T47D (cell line): ENCODE measurements around the gene SMCHD1.
"Not testable (repeated sequence)": the region's sequence is repeated elsewhere in the genome, so short reads cannot be mapped to it uniquely, and the experiment has no call there.

ENCODE experiments used
- DNase-seq, 2 experiments: peaks; one replicate each; pipeline versions ENCODE4 v3.0.0 to v3.0.0-alpha.2; 2011 to 2012; ENCODE audit warnings: low read depth in 1 of 2, low spot score in 1 of 2
- JUND ChIP-seq: IDR thresholded peaks from 2 replicates; pipeline ENCODE4 v1.6.1; 2012; ENCODE audit warnings: low read depth
- in situ Hi-C: cut with HindIII; loops from 2 replicates; pipeline ENCODE4 v1.10.0; 2016; ENCODE audit warnings: low sequenced_read_pairs, low pct_unique_long_range_greater_than_20kb

Gene SMCHD1

GRCh38 chr18:2642771-2643170 lies 12.8 kb upstream of the SMCHD1 start:
- no peak for TF ChIP-seq JUND
- in situ Hi-C loops: no loop called here
- no peak for DNase-seq

GRCh38 chr18:2644535-2644934 lies 11.0 kb upstream of the SMCHD1 start:
- in situ Hi-C loops: no loop called here
- no peak for TF ChIP-seq JUND
- no peak for DNase-seq

DNA sequence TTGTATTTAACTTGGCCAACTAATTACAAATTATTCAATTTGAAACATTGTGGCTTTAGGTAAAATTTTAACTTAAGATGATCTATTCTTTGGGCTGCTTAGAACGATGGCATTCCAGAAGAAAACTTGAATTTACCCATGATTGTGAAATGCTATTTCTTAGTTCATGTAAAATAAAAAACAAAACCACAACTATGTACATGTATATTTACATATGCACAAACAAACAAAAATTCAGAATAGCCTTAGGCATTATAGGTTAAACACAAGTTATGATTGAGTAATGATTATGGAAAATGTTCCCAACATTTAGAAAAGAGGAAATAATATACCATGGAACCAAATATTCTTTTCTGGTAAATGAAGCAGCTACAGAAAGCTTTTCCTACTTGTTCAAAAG lies 3.5 kb upstream of the SMCHD1 start:
- DNase-seq: peak in 1 of 2 experiments; percentile 53
- in situ Hi-C loops: no loop called here
- no peak for TF ChIP-seq JUND

DNA sequence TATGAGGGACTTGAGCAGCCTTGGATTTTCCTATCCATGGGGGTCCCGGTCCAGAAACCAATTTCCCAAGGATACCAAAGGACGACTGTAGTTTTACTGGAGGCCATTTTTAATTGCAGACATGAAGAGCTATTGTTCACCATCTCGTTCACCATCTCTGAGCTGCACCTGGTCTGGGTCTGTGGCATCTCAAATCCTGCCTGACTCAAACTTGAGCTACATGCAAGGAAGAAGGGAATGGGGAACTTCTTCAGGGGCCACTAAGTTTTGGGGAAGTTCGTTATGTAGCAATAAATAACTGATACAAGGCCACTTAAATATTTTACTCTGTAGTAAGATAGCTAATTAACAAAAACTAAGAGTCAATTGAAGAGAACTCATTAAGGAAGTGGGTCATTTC lies 2.1 kb upstream of the SMCHD1 start:
- DNase-seq: no peak
- in situ Hi-C loops: no loop called here
- TF ChIP-seq JUND: no peak

DNA sequence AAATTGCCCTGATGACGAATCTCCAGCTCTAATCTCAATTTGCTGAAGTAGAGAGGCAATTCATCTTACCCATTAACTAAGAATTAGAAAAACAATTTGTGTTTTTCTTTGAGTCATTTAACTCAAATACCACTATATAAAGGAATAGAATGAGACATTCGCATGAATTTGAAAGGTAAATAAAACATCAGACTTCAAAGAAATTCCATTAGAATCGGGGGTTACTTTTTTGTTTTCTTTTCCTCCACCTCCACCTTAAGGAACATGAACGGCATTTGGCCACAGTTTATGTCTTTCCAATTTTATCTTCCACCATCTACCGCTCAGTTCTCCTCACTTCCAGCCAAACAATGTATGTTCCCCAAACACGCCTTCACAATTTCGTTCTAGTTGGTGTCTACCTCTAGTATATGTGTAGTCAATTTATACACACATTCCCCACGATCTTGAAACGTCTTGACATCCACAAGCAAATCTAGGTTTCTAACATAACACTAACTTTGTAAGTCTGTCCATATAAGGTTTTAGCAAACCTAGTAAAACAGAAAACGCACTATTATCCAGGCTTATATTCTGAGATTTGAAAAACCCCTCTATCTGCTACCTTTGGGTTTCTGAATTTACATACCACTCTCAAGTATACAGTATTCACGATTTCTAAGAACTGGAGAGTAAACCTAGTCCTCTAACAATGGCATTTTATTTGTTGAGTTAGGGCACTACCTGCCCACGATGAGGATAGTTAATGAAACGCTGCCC lies 1.2 kb upstream of the SMCHD1 start:
- DNase-seq: peak in 1 of 2 experiments; percentile 20
- in situ Hi-C loops: no loop called here

DNA sequence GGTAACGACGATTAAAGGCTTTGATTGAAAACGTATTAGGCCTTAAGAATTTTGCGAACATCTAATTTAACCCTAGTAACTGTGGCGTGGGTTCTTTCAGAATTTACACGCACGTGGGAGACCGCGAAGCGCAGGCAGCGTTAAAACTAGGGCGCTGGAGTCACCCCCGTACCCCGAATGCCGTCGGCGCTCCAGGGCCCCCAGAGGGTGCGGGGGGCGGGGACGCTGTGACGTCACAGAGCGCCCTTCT lies 673 bp upstream of the SMCHD1 start:
- DNase-seq: no peak
- TF ChIP-seq JUND: no peak
- in situ Hi-C loops: no loop called here

More for the DNA sequence above, 1.2 kb upstream of the SMCHD1 start:
- no peak for TF ChIP-seq JUND

DNA sequence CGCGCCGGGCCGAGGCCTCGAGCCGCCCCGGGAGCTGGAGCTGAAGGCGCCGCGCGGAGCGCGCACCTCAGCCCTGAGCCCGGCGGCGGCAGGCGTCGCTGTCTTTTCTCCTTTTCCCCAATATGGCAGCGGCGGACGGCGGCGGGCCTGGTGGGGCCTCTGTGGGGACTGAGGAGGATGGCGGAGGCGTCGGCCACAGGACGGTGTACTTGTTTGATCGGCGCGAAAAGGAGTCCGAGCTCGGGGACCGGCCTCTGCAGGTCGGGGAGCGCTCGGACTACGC lies 369 bp downstream of the SMCHD1 start:
- no peak for TF ChIP-seq JUND
- DNase-seq: peak in 1 of 2 experiments; percentile 34
- in situ Hi-C loops: no loop called here

DNA sequence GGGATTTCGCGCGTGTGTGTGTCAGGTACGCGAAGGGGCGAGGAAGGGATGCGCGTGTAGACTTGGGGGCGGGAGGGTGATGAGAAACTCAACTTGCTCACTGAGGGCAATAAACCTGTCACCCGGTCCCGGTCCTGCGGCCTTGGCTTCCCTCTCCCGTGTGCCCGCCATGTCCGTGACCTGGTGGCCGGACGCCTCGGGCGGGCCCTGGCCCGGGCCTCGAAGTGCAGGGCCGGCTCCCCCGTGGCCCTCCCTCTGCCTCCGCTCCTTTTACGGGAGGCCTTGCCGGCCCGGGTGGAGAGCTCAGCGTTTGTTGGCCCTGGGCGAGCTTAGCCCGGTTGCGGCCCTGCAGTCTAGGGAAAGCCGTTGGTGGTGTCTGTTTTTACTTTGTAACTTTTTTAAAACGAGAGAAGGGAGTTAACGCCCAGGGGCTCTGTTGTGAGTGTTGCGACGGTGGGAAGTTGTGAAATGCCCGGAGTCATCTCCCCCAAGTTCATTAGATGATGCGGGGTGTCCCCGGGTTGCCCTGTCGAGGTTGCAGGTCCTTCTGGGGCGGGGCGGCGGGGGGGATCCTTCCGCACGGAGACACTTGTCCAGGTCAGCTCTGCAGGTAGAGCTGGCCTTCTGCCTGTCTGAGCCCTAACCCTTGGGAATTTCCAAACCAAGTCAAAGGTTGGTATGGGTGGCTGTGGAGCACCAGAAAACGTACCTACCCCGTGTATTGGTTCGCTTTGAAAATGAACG lies 883 bp downstream of the SMCHD1 start:
- TF ChIP-seq JUND: no peak
- DNase-seq: peak; percentile 11 to 35
- in situ Hi-C loops: no loop called here

GRCh38 chr18:2656981-2657512 lies 1.5 kb downstream of the SMCHD1 start:
- in situ Hi-C loops: no loop called here
- no peak for DNase-seq

DNA sequence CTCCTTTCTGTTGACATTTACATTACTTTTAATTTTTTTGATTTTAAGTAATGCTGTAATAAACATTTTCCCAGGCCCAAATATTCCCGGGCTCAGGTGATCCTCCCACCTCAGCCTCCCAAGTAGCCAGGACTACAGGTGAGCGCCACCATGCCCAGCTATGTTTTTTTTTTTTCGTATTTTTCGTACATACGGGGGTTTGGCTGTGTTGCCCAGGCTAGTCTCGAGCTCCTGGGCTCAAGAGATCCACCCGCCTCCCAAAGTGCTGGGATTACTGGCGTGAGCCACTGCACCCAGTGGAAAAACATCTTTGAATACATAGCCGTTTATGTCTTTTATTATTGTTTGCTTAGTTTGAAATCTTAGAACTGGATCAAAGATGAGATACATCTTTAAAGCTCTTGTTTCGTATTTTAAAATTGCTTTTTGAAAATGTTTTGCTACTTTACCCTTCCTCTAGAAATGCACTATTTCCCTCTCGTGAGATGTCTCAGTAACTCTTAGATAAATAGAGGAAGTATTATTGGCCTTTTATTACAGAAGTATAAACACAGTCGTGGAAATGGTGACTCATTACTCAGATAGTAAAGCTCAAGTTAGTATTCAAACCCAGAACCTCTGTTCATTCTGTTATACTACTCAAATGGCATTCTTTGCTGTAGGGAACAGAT lies 2.4 kb downstream of the SMCHD1 start:
- in situ Hi-C loops: no loop called here
- TF ChIP-seq JUND: no peak; the same call in 1 of the 2 replicates
- DNase-seq: no peak

More at GRCh38 chr18:2656981-2657512, 1.5 kb downstream of the SMCHD1 start:
- TF ChIP-seq JUND: no peak

DNA sequence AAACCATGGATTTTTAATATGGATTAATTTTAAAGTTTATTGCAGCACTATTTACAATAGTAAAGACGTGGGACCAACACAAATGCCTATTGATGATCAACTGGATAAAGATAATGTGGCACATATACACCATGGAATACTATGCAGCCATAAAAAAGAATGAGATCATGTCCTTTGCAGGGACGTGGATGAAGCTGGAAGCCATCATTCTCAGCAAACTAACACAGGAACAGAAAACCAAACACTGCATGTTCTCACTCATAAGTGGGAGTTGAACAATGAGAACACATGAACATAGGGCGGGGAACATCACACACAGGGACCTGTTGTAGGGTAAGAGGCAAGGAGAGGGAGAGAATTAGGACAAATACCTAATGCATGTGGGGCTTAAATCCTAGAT lies 5.3 kb downstream of the SMCHD1 start:
- in situ Hi-C loops, DNase-seq: not testable (repeated sequence)

DNA sequence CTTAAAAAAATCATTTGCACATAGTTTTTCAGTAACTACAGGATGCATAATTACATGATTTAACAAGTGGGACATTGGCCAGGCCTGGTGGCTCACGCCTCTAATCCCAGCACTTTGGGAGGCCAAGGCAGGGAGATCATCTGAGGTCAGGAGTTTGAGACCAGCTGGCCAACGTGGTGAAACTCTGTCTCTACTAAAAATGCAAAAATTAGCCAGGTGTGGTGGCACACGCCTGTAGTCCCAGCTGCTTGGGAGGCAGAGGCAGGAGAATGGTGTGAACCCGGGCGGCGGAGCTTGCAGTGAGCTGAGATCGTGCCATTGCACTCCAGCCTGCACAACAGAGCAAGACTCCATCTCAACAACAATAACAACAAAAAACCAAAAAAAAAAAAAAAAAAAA lies 6.8 kb downstream of the SMCHD1 start:
- DNase-seq, in situ Hi-C loops: not testable (repeated sequence)

GRCh38 chr18:2662990-2663389 lies 7.5 kb downstream of the SMCHD1 start:
- in situ Hi-C loops: no loop called here
- no peak for TF ChIP-seq JUND
- no peak for DNase-seq

DNA sequence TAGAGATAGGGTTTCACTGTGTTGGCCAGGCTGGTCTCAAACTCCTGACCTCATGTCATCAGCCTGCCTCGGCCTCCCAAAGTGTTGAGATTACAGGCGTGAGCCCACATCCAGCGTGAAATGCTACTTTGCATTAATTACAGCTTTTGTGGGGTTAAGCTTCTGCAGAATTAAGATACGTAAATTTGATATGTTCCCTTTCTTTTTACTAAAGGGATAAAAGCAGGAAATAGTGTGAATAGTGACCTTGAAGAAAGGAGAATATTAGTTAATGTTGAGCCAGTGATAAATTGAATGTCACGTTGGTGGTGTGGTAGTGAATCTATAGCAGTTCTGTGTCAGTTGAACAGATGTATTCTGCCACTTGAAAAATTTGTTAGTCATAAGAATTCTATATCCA lies 16.9 kb downstream of the SMCHD1 start:
- no peak for DNase-seq
- in situ Hi-C loops: no loop called here
- no peak for TF ChIP-seq JUND
